ENCODE results near the gene CTDP1.
"Not testable (repeated sequence)": the region's sequence is repeated elsewhere in the genome, so short reads cannot be mapped to it uniquely, and the experiment has no call there.

The CTDP1 gene

DNA sequence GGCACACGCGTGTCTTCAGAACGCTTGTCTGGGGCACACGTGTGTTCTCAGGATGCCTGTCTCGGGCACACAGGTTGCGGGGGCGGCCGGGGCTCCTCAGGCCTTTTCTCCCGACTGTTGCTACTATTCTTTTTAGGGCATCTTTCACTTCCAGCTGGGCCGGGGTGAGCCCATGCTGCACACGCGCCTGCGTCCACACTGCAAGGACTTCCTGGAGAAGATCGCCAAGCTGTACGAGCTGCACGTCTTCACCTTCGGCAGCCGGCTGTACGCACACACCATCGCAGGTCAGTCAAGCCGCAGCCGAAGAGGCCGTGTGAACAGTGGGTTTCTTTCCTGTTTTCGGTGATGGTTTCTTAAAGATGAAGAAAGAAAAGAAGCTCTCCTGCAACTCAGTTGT lies 25.0 kb downstream of the CTDP1 start:
- no peak for DNase-seq

DNA sequence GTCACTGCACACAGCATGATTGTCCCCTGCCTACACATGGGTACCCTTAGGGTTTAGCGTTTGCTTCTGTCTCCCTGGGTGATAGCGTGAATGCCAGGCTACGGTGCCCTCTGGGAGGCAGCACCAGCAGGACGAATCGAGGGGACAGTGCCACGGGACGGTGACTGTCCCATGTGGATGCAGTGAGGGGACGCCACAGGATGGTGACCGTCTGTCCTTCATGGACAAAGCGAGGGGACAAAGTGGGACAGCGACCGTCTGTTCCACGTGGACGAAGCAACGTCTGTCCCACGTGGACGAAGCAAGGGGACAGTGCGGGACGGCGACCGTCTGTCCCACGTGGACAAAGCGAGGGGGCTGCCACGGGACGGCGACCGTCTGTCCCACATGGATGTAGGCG lies 25.7 kb downstream of the CTDP1 start:
- no peak for DNase-seq

GRCh38 chr18:79706006-79706405 lies 26.4 kb downstream of the CTDP1 start:
- no peak for DNase-seq

- DNase-seq, result no peak
These were observed 27.1 kb downstream of the CTDP1 start for GRCh38 chr18:79706658-79707057.

- DNase-seq, result no peak
These were observed 27.6 kb downstream of the CTDP1 start for GRCh38 chr18:79707239-79707638.

DNA sequence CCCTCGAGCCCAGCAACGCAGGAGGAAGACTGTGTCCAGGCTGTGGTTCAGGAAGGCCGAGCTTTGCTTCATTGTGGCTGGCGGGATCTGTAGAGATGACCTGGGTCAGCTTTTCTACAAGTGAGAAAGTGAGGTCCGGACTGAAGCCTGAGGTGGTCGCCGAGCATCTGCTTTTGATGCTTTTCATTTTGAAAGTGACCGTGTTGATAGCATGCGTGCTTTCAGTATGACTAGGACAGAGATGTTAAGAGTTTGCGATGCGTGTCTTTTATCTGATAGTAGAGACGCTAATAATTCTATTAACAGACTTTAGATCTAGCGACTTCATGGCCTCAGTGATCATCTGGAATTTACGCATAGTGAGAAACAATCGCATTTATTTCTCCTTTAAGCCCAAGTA lies 28.1 kb downstream of the CTDP1 start:
- DNase-seq, result no peak

DNA sequence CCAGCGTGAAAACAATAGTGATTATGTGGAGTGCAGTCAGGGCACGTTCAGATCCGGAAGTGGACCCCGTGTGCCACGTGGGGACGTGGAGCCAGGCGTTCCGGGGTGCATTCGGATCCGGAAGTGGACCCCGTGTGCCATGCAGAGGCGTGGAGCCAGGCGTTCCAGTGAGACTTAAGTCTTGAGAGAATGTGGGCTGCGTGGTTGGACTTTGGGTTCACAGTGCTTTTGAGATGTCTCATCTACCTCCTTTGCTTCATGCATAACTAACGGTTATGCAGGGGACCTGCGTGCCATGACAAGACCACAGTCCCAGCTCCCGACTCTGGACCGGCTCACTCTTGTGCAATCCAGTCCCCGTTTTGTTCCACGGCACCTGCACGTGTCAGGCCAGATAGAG lies 28.8 kb downstream of the CTDP1 start:
- DNase-seq, result no peak

DNA sequence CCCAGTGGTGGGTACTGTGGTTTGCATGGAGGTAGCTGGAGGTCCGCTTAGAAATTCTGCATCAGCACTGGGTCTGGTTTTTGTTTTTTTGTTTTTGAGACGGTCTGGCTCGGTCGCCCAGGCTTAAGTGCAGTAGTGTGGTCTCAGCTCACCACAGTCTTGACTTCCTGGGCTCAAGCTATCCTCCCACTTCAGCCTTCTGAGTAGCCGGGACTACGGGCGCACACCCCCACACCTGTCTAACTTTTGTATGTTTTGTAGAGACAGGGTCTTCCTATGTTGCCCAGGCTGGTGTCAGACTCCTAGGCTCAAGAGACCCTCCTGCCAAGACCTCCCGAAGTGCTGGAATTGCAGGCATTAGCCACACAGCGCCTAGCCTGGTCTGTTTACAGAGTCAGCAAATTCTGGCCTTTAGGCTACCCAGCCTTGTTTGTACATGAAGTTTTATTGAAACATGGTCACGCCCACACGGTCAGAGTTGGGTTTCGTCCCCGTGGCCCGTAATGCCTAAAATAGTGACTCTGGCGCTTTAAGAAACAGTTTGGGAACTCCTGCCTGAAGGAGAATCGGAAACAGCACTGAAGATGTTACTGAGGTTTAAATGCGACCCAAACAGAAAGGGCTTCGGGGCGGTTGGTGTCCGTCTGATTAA lies 32.7 kb downstream of the CTDP1 start:
- DNase-seq, result no peak

DNA sequence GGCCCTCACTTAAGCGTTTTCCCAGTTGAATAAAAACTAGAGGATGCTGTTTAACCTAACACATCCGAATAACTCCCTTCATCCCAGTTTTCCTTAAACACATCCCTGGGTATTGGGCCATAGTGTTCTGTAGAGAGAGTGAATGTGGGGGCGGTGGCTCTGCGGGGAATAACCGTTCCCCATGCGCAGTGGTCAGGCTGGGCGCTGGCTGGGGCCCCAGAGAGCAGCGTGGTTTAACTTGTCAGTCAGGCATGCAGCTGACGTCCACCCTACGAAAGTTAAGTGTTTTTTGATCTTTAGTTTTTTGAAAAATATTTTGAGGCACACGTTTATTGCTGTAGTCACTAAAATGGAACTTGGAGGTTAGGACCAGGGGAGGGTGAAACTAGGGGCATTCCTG lies 33.7 kb downstream of the CTDP1 start:
- DNase-seq, result no peak

- DNase-seq, result no peak
These were observed 35.1 kb downstream of the CTDP1 start for GRCh38 chr18:79714531-79715240.

DNA sequence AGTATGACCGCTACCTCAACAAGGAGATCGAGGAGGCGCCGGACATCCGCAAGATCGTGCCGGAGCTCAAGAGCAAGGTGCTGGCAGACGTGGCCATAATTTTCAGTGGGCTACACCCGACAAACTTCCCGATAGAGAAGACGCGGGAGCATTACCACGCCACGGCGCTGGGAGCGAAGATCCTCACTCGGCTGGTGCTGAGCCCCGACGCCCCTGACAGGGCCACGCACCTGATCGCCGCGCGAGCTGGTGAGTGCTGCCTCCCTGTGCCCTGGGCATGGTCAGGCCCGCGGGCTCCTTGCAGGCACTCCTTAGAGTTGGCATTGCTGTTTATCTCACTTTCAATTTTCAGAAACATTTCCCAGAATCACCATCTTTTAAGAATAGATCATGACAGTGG lies 35.7 kb downstream of the CTDP1 start:
- no peak for DNase-seq

DNA sequence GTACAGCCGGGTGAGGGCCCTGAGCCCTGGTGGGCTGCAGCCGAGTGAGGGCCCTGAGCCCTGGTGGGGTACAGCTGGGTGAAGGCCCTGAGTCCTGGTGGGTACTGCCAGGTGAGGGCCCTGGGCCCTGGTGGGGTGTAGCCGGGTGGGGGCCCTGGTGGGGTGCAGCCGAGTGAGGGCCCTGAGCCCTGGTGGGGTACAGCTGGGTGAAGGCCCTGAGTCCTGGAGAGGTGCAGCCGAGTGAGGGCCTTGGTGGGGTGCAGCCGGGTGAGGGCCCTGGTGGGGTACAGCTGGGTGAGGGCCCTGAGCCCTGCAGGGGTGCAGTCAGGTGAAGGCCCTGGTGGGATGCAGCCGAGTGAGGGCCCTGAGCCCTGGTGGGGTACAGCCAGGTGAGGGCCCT lies 37.5 kb downstream of the CTDP1 start:
- DNase-seq, result no peak

DNA sequence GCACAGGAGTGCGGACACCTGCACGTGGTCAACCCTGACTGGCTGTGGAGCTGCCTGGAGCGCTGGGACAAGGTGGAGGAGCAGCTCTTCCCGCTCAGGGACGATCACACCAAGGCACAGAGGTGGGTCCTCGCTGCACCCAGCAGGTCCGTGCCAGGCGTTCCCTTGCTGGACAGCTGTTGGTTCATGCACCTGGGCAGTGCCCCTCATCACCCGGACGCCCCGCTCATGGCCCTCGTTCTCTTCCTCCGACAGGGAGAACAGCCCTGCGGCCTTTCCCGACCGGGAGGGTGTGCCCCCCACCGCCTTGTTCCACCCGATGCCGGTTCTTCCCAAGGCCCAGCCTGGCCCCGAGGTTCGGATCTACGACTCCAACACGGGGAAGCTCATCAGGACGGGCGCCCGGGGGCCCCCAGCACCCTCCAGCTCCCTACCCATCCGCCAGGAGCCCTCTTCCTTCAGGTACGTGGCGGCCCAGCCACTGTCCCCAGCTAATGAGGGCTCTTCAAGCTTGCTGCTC lies 38.0 kb downstream of the CTDP1 start:
- DNase-seq, result no peak

GRCh38 chr18:79718126-79718525 lies 38.5 kb downstream of the CTDP1 start:
- no peak for DNase-seq

DNA sequence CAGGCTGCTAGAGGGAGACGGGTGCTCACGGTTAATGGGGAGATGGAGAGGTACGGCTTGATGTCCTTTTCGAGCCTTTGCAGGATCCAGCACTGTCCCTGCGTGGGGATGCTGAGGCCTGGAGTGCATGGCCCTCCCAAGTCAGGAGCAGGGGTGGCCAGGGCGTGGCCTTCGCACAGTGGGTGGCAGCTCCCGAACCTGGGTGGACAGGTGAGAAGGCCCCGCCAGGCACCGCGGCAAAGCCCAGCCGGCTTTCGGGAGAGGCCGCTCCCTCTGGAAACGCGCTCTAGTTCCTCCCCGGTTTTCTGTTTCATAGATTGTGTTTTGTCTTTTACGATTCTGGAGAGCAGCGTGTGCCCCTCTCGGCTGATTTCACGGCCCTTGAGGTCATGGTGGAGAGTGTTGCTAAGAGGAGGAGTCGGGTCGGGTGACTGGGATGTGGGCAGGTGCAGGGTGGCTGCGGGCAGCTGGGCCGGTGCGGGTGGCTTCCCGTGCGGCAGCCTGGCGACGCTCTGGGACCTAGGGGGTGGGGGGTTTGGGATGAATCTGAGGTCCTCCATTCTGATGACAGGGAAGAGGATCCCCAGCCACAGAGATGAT lies 39.4 kb downstream of the CTDP1 start:
- no peak for DNase-seq

DNA sequence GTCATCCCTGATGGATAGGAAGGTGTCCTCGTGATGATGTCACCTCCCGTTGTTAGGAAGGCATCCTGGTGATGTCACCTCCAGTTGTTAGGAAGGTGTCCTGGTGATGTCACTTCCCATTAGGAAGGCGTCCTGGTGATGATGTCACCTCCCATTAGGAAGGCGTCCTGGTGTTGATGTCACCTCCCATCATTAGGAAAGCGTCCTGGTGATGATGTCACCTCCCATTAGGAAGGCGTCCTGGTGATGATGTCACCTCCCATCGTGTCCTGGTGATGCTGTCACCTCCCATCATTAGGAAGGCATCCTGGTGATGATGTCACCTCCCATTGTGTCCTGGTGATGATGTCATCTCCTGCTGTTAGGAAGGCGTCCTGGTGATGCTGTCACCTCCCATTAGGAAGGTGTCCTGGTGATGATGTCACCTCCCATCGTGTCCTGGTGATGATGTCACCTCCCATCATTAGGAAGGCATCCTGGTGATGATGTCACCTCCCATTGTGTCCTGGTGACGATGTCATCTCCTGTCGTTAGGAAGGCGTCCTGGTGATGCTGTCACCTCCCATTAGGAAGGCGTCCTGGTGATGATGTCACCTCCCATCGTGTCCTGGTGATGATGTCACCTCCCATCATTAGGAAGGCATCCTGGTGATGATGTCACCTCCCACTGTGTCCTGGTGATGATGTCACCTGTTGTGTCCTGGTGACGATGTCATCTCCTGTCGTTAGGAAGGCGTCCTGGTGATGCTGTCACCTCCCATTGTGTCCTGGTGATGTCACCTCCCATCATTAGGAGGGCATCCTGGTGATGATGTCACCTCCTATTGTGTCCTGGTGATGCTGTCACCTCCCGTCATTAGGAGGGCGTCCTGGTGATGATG lies 40.1 kb downstream of the CTDP1 start:
- DNase-seq, result not testable (repeated sequence)

- DNase-seq, result no peak
These were observed 40.7 kb downstream of the CTDP1 start for GRCh38 chr18:79720359-79720733.

- DNase-seq, result no peak
These were observed 43.4 kb downstream of the CTDP1 start for GRCh38 chr18:79723036-79723435.

DNA sequence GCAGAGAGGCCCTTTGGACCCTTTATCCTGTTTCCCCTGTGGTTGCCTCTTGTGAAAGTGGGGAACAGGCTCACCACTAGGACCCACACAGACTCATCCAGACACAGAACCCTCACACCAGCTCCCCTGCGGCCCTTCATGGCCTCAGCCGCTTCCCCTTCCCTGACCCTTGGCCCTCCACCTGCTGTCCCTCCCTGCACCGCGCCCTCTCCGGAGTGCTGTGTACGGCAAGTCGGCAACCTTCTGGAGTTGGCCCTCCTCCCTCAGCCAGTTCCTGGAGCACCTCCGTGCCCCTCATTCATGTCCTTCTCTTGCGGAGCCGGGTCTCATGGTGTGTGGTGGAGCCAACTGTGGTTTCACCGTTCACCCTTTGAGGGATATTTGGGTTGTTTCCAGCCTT lies 44.0 kb downstream of the CTDP1 start:
- DNase-seq, result no peak

DNA sequence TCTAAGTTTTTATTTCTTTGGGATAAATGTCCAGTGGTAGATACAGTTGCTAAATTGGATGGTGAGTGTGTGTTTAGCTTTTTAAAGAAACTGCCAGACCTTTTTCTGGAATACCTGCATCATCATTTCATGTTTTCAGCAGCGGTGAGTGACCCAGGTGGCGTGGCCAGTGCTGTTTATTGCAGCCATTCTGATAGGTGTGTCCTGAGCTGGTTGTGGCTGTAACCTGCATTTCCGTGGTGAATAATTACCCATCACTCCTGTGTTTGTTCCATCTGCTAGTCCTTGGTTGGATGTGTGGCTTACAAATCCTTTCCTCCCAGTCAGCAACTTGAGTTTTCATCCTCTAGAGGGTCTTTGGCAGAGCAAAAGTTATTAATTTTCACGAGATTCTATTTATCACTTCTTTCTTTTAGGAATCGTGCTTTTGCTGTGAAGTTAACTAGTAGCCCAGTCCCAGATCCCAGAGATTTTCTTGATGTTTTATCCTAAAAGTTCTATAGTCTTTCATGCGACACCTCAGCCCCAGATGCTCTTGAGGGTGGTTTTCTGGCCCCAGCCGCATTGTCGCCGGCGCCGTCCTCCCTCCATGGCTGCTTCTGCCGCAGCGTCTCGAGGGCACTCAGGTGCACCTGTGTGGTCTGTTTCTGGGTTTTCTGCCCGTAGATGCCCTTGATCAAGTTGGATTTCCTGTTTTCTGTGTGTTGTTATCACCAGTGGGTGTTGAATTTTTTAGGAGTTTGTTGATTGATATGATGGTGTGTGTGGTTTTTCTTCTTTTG lies 44.9 kb downstream of the CTDP1 start:
- DNase-seq, result no peak

GRCh38 chr18:79725486-79725885 lies 45.9 kb downstream of the CTDP1 start:
- DNase-seq, result no peak

GRCh38 chr18:79726721-79727120 lies 47.1 kb downstream of the CTDP1 start:
- no peak for DNase-seq
